Measurements from ENCODE around the gene IFT88. TPM values are rescaled to one million over a fixed set of nuclear protein-coding genes. Genes with fewer than 3 reads are reported as not detected.

The IFT88 gene
- total and polyA plus RNA-seq, 8 donors: 2.3 to 68.3 (median 6.7) TPM

- H3K9me3 ChIP-seq: no peaks in the 10 kb centered on the region
- intact Hi-C loops (cut with DNase I; ENCODE audit: low total_unique reads): no loop called here
- H3K36me3 ChIP-seq: peaks cover 0 to 18% (median 4%) of the 10 kb centered on the region in 4 donors
- H3K27me3 ChIP-seq: no peaks in the 10 kb centered on the region
- no peak for DNase-seq
- TF ChIP-seq POLR2AphosphoS5 (IDR thresholded peaks at IDR 0.05): no peak
- TF ChIP-seq POLR2A (IDR thresholded peaks at IDR 0.05): no peak
- no peak for TF ChIP-seq EP300 (IDR thresholded peaks at IDR 0.05)
- TF ChIP-seq CTCF (IDR thresholded peaks at IDR 0.05): no peak
- no peak overlapping the region for H3K4me3 ChIP-seq
- H3K4me1 ChIP-seq: no peaks in the 10 kb centered on the region
- no peak overlapping the region for H3K27ac ChIP-seq
- WGBS, 5 donors: 87 to 100% (median 92%) methylated on average over 1 of the region's 1 CpG
Measured at GRCh38 chr13:20682061-20682460, 115.1 kb downstream of the IFT88 start.

- Histone ChIP-seq H3K4me3 (no peak overlapping the region), H3K27me3 (no peaks in the 10 kb centered on the region), H3K27ac (no peak overlapping the region), H3K4me1 (no peaks in the 10 kb centered on the region), H3K36me3 (peaks cover 0 to 18% (median 5%) of the 10 kb centered on the region in 4 donors), H3K9me3 (no peaks in the 10 kb centered on the region)
- no peak for DNase-seq
- intact Hi-C loops (cut with DNase I; ENCODE audit: low total_unique reads): no loop called here
- no peak for TF ChIP-seq POLR2AphosphoS5 (IDR thresholded peaks at IDR 0.05)
- TF ChIP-seq EP300 (IDR thresholded peaks at IDR 0.05): no peak
- TF ChIP-seq POLR2A (IDR thresholded peaks at IDR 0.05): no peak
- no peak for TF ChIP-seq CTCF (IDR thresholded peaks at IDR 0.05)
- 84 to 93% (median 91%) methylated on average over 4 of the region's 4 CpGs for WGBS, 5 donors
Measured at GRCh38 chr13:20684041-20684440, 117.1 kb downstream of the IFT88 start.

DNA sequence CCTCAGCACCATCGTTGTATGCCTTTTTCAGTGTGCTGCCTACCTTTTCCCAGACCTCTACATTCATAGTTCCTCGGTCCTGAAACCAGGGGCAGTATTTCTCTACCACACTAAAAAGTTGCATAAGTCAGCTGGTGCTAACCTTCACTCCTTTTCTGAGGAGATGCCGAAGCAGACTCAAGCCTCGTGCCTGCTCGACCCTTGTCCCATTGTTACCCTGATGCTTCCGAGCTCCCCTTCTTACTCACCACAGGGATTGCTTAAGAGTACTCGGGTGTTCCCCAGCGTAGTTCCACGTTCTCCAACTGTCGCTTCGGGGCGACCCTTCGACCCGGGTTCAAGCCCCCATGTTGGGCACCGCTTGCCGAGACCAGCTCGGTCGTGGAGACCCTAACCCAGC is 117.6 kb downstream of the IFT88 start:
- Histone ChIP-seq H3K9me3 (no peaks in the 10 kb centered on the region), H3K27ac (no peak overlapping the region), H3K36me3 (peaks cover 0 to 14% (median 5%) of the 10 kb centered on the region in 4 donors), H3K4me1 (no peaks in the 10 kb centered on the region), H3K27me3 (no peaks in the 10 kb centered on the region), H3K4me3 (no peak overlapping the region)
- intact Hi-C loops (cut with DNase I; ENCODE audit: low total_unique reads): no loop called here
- DNase-seq: no peak
- TF ChIP-seq CTCF (IDR thresholded peaks at IDR 0.05): no peak
- TF ChIP-seq POLR2A (IDR thresholded peaks at IDR 0.05): no peak
- TF ChIP-seq EP300 (IDR thresholded peaks at IDR 0.05): no peak
- no peak for TF ChIP-seq POLR2AphosphoS5 (IDR thresholded peaks at IDR 0.05)
- 77 to 88% (median 82%) methylated on average over 17 to 18 of the region's 18 CpGs for WGBS, 5 donors

GRCh38 chr13:20685092-20685491 is 118.1 kb downstream of the IFT88 start:
- Histone ChIP-seq H3K27me3 (no peaks in the 10 kb centered on the region), H3K4me3 (no peak overlapping the region), H3K27ac (no peak overlapping the region), H3K36me3 (peaks cover 0 to 14% (median 5%) of the 10 kb centered on the region in 4 donors), H3K4me1 (no peaks in the 10 kb centered on the region), H3K9me3 (no peaks in the 10 kb centered on the region)
- WGBS, 5 donors: 66 to 86% (median 78%) methylated on average over 6 of the region's 6 CpGs
- no peak for TF ChIP-seq POLR2AphosphoS5 (IDR thresholded peaks at IDR 0.05)
- no peak for TF ChIP-seq POLR2A (IDR thresholded peaks at IDR 0.05)
- no peak for TF ChIP-seq EP300 (IDR thresholded peaks at IDR 0.05)
- TF ChIP-seq CTCF (IDR thresholded peaks at IDR 0.05): no peak
- no peak for DNase-seq
- intact Hi-C loops (cut with DNase I; ENCODE audit: low total_unique reads): no loop called here

All from stomach (tissue), 9 donors.